ENCODE measurements around the gene CASP5.
A peak's percentile ranks its signal among the peaks of the same experiment; 100 is the strongest.

Gene CASP5

DNA sequence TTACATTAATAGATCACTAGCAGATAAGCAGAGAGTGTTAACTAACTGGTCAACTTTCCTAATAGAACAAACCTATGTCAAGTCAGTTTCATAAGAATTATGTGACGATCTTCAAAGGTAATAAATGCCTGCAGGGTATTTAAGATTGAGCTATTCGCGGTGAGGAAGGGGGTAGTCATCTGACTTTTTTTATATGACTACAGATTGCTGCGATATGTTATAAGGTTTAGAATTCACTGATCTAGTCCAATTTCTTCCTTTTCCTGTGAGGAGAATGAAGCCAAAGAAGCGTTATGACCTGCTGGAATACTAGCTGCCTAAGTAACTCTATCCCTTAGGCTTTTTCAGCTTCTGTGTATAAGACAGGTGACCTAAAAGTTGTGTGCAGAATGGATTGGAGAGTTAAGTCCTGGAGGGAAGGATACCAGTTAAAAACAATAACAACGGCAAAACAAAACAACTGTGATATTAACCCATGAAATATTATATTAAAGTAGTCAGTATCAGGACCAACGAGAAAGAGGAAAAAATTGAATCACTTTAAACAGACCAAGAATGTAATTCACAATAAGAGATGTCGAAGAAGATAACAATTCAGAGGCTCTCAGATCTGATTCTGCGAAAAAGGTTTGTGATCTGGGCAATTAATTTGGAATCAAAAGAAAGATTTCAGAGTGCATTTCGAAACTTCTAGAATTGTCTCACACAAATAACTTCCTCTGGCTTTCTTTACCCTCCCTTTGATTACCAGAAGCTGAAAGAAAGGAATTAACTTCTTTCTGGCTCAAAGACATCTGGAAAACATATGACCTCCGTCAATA, 55.2 kb downstream of the CASP5 start:
- no peak for DNase-seq

DNA sequence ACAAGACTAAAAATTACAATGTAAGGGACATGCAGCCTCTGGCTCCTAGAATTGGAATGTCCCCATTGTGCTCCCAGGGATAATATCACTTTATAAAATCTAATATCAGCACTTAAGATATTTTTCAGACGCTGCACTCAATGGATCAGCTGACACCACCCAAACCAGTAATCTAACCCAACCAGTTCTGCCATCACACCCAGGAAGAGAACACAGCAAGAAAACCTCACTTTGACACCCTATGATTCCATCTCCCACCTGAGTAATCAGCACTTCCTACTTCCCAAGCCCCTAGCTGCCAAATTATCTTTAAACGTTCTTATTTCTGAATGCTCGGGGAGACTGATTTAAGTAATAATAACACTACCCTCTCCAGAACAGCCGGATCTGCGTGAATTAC, 57.2 kb downstream of the CASP5 start:
- no peak for DNase-seq

DNA sequence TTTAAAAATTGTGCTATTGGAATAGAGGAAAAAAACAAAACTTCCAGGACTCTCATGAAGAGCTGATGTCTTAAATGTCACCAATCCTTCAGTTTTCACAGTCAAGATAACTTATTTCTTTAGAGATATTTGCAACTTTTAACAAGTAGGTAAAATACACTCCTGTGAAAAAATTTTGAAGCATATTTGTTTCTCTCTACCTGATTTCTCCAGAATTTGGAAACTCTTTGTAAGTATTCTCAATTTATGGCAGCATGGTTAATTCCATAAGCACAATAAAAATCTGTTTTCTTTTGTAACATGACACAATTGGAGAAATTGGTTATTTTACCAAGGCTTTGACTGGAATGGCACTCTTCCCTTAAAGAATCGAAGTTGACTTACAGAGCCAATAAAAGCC, 58.7 kb downstream of the CASP5 start:
- no peak for DNase-seq

DNA sequence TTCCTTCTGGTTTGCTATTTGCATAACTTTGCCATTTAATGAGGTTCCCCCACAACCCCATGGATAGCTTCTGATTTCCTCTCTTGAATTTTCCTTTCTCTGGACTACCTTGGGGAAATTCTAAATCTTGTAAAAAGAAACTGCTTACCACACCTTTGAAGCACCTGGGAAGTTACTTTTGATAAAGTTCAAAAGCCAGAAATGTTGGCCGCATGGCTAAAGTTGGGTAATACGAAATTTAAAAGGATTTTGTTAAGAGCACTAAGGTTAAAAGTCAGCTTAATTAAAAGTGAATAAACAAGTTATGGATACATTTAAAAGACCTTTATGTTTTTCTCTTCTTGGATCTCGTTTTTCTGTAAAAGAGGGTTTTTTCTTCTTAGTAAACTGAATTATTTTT, 60.1 kb downstream of the CASP5 start:
- no peak for DNase-seq

DNA sequence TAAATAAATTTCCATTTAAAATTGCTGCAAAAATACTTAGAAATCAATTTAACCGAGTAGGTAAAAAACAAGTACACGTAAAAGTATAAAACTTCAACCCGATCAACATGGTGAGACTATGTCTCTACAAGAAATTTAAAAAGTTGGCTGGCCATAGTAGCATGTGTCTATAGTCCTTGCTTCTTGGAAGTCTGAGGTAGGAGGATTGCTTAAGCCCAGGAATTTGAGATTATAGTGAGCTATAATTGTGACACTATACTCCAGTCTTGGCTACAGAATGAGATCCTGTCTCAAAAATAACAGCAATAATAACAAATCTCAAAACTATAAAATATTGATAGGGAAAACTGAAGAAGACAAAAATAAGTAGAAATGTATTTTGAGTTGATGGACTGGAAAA, 65.7 kb downstream of the CASP5 start:
- DNase-seq = no peak

- no peak for DNase-seq
These were observed 66.4 kb downstream of the CASP5 start for GRCh38 chr11:104956528-104956927.

DNA sequence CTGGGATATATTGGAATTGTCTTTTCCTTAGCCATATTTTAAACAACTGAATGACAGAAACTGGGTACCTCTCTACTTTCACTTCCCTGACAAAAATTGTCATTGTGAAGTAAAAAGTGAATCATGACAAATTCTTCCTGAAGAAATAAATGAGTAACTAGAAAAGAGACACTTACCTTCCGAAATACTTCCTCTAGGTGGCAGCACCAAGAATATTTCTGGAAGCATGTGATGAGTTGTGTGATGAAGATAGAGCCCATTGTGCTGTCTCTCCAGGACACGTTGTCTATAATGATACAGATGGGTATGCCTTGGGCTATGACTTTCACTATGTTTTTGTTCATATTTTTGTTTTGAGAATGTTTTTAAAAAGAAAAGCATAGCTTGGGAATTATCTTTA, 76.1 kb downstream of the CASP5 start:
- DNase-seq = peak; percentile 28

All from SIG-M5 (cell line).